GM13976 (cell line): ENCODE measurements around the gene LRRK2.
"Not testable (repeated sequence)": the region's sequence is repeated elsewhere in the genome, so short reads cannot be mapped to it uniquely, and the experiment has no call there.

Experiments used
- DNase-seq: peaks from one replicate; pipeline ENCODE4 v3.0.0; 2012; ENCODE audit warnings: low spot score
- in situ Hi-C: fragments of 300-500 bp; cut with MboI; formaldehyde crosslinking; loops from one replicate; pipeline ENCODE4 v1.12.0; 2022; ENCODE audit warnings: low sequenced_read_pairs, mixed read lengths, inconsistent platforms; ENCODE audit not compliant: unreplicated experiment
- TF ChIP-seq, protein P1 (sequence below): IDR thresholded peaks from 2 replicates; pipeline ENCODE4 v1.5.1; 2012; ENCODE audit warnings: borderline replicate concordance, mild to moderate bottlenecking; ENCODE audit not compliant: insufficient read depth; ENCODE audit errors: extremely low read depth, missing control alignments, control extremely low read depth

LRRK2 gene

GRCh38 chr12:40209886-40210285 is 14.9 kb upstream of the LRRK2 start:
- TF ChIP-seq, protein P1, sequence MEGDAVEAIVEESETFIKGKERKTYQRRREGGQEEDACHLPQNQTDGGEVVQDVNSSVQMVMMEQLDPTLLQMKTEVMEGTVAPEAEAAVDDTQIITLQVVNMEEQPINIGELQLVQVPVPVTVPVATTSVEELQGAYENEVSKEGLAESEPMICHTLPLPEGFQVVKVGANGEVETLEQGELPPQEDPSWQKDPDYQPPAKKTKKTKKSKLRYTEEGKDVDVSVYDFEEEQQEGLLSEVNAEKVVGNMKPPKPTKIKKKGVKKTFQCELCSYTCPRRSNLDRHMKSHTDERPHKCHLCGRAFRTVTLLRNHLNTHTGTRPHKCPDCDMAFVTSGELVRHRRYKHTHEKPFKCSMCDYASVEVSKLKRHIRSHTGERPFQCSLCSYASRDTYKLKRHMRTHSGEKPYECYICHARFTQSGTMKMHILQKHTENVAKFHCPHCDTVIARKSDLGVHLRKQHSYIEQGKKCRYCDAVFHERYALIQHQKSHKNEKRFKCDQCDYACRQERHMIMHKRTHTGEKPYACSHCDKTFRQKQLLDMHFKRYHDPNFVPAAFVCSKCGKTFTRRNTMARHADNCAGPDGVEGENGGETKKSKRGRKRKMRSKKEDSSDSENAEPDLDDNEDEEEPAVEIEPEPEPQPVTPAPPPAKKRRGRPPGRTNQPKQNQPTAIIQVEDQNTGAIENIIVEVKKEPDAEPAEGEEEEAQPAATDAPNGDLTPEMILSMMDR: no peak
- in situ Hi-C loops: no loop called here
- no peak for DNase-seq

- in situ Hi-C loops, DNase-seq: not testable (repeated sequence)
Measured at GRCh38 chr12:40211186-40211585, 13.6 kb upstream of the LRRK2 start.

GRCh38 chr12:40212566-40212965 is 12.2 kb upstream of the LRRK2 start:
- no peak for DNase-seq
- in situ Hi-C loops: no loop called here

GRCh38 chr12:40215982-40216381 is 8.8 kb upstream of the LRRK2 start:
- in situ Hi-C loops: no loop called here
- TF ChIP-seq, protein P1: no peak
- DNase-seq: no peak

More at GRCh38 chr12:40212566-40212965, 12.2 kb upstream of the LRRK2 start:
- TF ChIP-seq, protein P1: no peak

GRCh38 chr12:40216516-40217288 is 8.1 kb upstream of the LRRK2 start:
- TF ChIP-seq, protein P1: no peak
- in situ Hi-C loops: no loop called here
- DNase-seq: no peak

- no peak for DNase-seq
- in situ Hi-C loops: no loop called here
- TF ChIP-seq, protein P1: no peak
Measured at GRCh38 chr12:40219760-40220159, 5.0 kb upstream of the LRRK2 start.

GRCh38 chr12:40222247-40222646 is 2.5 kb upstream of the LRRK2 start:
- in situ Hi-C loops: no loop called here
- no peak for DNase-seq
- TF ChIP-seq, protein P1: no peak
